Measurements from ENCODE around the gene DPP9.

The DPP9 gene

DNA sequence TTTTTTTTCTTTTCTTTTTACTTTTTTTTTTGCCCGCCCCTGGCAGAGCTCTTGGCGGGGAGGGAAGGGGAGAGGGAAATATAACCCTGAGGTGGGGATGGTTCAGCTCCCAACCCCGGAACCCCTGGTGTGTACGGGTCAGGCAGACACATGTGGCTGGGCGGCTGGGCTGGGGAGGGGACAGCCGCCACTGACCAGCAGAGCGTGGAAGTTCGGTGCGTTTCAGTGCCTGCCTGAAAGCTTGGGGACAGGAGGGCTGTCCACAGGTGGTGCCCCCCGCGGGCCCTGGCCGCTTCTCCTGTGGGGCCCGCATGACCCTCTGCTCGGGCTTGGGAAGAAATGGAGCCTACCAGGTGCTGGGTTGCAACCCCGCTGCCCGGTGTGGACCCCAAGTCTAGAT lies 48.3 kb downstream of the DPP9 start:
- no peak overlapping the region for H3K27ac ChIP-seq (replicated peaks)
- no peak for DNase-seq (ENCODE audit: low read depth in 1 of 2, low spot score in 1 of 2)
- H3K27me3 ChIP-seq (ENCODE audit: insufficient read depth, poor library complexity, severe bottlenecking) = no peaks in the 10 kb centered on the region
- TF ChIP-seq, protein P1, sequence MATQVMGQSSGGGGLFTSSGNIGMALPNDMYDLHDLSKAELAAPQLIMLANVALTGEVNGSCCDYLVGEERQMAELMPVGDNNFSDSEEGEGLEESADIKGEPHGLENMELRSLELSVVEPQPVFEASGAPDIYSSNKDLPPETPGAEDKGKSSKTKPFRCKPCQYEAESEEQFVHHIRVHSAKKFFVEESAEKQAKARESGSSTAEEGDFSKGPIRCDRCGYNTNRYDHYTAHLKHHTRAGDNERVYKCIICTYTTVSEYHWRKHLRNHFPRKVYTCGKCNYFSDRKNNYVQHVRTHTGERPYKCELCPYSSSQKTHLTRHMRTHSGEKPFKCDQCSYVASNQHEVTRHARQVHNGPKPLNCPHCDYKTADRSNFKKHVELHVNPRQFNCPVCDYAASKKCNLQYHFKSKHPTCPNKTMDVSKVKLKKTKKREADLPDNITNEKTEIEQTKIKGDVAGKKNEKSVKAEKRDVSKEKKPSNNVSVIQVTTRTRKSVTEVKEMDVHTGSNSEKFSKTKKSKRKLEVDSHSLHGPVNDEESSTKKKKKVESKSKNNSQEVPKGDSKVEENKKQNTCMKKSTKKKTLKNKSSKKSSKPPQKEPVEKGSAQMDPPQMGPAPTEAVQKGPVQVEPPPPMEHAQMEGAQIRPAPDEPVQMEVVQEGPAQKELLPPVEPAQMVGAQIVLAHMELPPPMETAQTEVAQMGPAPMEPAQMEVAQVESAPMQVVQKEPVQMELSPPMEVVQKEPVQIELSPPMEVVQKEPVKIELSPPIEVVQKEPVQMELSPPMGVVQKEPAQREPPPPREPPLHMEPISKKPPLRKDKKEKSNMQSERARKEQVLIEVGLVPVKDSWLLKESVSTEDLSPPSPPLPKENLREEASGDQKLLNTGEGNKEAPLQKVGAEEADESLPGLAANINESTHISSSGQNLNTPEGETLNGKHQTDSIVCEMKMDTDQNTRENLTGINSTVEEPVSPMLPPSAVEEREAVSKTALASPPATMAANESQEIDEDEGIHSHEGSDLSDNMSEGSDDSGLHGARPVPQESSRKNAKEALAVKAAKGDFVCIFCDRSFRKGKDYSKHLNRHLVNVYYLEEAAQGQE (IDR thresholded peaks at IDR 0.05; ENCODE audit: insufficient replicate concordance, low read depth) = no peak
- no peak for TF ChIP-seq POLR2AphosphoS5 (IDR thresholded peaks at IDR 0.05; ENCODE audit: low read depth)
- no peak for TF ChIP-seq SPI1 (IDR thresholded peaks at IDR 0.05; ENCODE audit: borderline replicate concordance, low read depth)
- TF ChIP-seq GABPA (IDR thresholded peaks at IDR 0.05; ENCODE audit: low read depth) = no peak
- TF ChIP-seq, protein P2, sequence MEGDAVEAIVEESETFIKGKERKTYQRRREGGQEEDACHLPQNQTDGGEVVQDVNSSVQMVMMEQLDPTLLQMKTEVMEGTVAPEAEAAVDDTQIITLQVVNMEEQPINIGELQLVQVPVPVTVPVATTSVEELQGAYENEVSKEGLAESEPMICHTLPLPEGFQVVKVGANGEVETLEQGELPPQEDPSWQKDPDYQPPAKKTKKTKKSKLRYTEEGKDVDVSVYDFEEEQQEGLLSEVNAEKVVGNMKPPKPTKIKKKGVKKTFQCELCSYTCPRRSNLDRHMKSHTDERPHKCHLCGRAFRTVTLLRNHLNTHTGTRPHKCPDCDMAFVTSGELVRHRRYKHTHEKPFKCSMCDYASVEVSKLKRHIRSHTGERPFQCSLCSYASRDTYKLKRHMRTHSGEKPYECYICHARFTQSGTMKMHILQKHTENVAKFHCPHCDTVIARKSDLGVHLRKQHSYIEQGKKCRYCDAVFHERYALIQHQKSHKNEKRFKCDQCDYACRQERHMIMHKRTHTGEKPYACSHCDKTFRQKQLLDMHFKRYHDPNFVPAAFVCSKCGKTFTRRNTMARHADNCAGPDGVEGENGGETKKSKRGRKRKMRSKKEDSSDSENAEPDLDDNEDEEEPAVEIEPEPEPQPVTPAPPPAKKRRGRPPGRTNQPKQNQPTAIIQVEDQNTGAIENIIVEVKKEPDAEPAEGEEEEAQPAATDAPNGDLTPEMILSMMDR (IDR thresholded peaks at IDR 0.05; ENCODE audit: insufficient read depth, low read length) = no peak
- H3K4me3 ChIP-seq (replicated peaks; ENCODE audit: insufficient read depth, low read length) = no peak overlapping the region

DNA sequence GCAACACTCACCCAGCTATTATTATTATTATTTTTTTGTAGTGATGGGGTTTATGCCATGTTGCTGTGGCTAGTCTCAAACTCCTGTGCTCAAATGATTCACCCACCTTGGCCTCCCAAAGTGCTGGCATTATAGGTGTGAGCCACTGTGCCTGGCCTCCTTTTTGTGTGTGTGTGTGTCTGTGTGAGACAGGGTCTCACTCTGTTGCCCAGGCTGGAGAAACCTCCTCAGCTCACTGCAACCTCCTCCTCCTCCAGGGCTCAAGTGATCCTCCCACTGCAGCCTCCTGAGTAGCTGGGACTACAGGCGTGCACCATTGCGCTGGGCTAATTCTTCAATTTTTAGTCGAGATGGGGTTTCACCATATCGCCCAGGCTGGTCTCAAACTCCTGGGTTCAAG lies 49.9 kb downstream of the DPP9 start:
- no peak for TF ChIP-seq SPI1 (IDR thresholded peaks at IDR 0.05; ENCODE audit: borderline replicate concordance, low read depth)
- TF ChIP-seq POLR2AphosphoS5 (IDR thresholded peaks at IDR 0.05; ENCODE audit: low read depth) = no peak
- TF ChIP-seq, protein P2 (IDR thresholded peaks at IDR 0.05; ENCODE audit: insufficient read depth, low read length) = no peak
- H3K27ac ChIP-seq (replicated peaks) = no peak overlapping the region
- no peak overlapping the region for H3K4me3 ChIP-seq (replicated peaks; ENCODE audit: insufficient read depth, low read length)
- no peak for DNase-seq (ENCODE audit: low read depth in 1 of 2, low spot score in 1 of 2)
- no peaks in the 10 kb centered on the region for H3K27me3 ChIP-seq (ENCODE audit: insufficient read depth, poor library complexity, severe bottlenecking)

DNA sequence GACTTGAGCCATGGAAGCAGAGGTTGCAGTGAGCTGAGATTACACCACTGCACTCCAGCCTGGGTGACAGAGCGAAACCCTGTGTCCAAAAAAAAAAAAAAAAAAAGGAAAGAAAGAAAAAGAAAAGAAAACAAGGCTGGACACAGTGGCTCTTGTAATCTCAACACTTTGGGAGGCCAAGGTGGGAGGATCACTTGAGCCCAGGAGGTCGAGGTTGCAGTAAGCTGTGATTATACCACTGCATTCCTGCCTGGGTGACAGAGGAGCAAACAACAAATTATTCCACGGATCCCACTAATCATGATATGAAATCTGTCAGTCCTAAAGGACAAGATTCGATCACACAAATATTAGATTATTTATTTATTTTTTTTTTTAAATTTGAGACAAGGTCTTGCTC lies 50.4 kb downstream of the DPP9 start:
- no peak for TF ChIP-seq SPI1 (IDR thresholded peaks at IDR 0.05; ENCODE audit: borderline replicate concordance, low read depth)
- DNase-seq (ENCODE audit: low read depth in 1 of 2, low spot score in 1 of 2) = no peak
- H3K4me3 ChIP-seq (replicated peaks; ENCODE audit: insufficient read depth, low read length) = no peak overlapping the region
- H3K27ac ChIP-seq (replicated peaks) = no peak overlapping the region
- H3K27me3 ChIP-seq (ENCODE audit: insufficient read depth, poor library complexity, severe bottlenecking) = no peaks in the 10 kb centered on the region

DNA sequence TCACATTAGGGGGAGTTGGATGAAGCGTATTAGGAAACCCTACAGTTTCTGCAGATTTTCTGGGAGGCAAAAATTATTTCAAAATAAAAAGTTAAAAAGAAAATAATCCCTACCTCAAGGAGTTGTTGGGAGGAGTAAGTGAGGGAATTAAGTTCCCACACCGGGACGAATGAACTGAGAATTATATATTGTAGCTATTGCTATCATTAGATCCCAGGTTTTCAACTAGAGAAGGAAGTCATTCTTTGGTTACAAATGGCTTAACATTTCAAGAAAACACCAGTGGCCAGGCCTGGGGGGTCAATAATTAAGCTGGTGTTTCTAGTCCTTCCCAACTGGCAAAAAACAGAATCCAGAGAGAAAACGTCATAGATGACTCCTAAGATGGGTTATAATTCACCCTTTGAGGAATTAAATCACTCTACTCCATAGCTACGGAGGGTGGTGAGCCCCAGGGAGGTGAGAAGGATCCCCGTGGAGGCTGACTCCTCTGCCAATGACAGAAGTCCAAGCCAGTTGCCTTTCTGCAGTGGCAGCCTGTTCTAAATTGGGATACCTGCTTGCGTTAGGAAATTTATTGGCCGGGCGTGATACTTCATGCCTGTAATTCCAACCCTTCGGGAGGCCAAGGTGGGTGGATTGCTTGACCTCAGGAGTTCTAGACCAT lies 52.3 kb downstream of the DPP9 start:
- DNase-seq (ENCODE audit: low read depth in 1 of 2, low spot score in 1 of 2) = no peak
- H3K27me3 ChIP-seq (ENCODE audit: insufficient read depth, poor library complexity, severe bottlenecking) = no peaks in the 10 kb centered on the region
- no peak overlapping the region for H3K4me3 ChIP-seq (replicated peaks; ENCODE audit: insufficient read depth, low read length)
- no peak overlapping the region for H3K27ac ChIP-seq (replicated peaks)
- TF ChIP-seq SPI1 (IDR thresholded peaks at IDR 0.05; ENCODE audit: borderline replicate concordance, low read depth) = no peak
- TF ChIP-seq GABPA (IDR thresholded peaks at IDR 0.05; ENCODE audit: low read depth) = no peak
- TF ChIP-seq POLR2AphosphoS5 (IDR thresholded peaks at IDR 0.05; ENCODE audit: low read depth) = no peak
- TF ChIP-seq, protein P2 (IDR thresholded peaks at IDR 0.05; ENCODE audit: insufficient read depth, low read length) = no peak
- TF ChIP-seq, protein P1 (IDR thresholded peaks at IDR 0.05; ENCODE audit: insufficient replicate concordance, low read depth) = no peak

Data from HL-60 (cell line).